GM04504 (cell line): ENCODE results near the gene SUGCT.
"Not testable (repeated sequence)": the region's sequence is repeated elsewhere in the genome, so short reads cannot be mapped to it uniquely, and the experiment has no call there.

Experiments used
- DNase-seq: peaks from one replicate; pipeline ENCODE4 v3.0.0-alpha.2; 2012; ENCODE audit warnings: low read depth

SUGCT gene

DNA sequence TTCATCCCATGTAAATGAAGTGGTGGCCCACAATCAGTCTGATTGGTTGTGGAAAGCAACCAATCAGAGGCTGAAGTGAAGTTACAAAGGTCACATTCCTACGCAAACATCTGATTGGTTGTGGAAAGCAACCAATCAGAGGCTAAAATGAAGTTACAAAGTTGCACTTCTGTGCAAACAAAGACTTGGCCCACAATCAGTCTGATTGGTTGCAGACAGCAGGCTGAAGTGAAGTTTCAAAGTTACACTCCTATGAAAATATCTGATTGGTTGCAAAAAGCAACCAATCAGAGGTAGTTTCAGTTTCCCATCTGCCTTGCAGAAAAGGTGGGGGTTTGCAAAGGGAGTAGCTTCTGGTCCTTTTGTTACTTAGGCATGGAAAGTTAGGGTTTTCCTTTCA, 492.6 kb downstream of the SUGCT start:
- DNase-seq = not testable (repeated sequence)

DNA sequence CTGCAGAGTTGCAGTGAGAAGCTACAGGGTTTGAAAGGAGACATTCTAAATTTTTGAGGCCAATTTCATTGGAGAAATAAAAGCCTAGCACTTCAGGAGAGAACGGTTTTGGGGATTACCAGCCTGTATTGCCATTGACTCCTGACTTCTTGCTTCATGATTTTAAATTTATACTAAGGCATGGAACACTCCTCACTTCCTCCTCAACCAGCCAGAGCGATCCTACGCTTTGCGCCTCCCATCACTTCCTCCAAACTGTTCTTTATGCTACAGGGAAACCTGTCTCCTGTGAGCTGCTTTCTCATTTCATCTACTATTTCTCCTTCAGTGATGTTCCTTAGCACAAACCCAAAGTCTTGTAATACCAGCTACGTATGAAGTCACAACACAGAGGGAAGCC, 495.1 kb downstream of the SUGCT start:
- no peak for DNase-seq

DNA sequence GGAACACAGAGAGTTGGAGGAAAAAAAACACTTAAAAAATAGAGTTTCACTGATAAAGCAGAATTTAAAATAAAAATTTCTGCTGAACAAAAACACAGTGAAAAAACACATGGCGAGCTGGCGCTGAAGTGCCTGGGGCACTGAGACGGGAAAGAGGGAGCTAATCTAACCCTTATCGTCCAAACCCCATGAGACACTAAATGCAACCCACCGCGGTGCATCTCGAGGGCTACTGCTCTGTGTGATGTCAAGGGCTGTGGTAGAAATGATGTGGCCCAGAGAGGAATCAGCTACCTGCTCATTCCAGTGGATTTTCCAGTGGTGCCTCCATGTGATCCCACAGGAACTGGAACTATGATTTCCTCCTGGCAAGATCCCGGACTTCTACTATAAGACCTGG, 499.3 kb downstream of the SUGCT start:
- no peak for DNase-seq

DNA sequence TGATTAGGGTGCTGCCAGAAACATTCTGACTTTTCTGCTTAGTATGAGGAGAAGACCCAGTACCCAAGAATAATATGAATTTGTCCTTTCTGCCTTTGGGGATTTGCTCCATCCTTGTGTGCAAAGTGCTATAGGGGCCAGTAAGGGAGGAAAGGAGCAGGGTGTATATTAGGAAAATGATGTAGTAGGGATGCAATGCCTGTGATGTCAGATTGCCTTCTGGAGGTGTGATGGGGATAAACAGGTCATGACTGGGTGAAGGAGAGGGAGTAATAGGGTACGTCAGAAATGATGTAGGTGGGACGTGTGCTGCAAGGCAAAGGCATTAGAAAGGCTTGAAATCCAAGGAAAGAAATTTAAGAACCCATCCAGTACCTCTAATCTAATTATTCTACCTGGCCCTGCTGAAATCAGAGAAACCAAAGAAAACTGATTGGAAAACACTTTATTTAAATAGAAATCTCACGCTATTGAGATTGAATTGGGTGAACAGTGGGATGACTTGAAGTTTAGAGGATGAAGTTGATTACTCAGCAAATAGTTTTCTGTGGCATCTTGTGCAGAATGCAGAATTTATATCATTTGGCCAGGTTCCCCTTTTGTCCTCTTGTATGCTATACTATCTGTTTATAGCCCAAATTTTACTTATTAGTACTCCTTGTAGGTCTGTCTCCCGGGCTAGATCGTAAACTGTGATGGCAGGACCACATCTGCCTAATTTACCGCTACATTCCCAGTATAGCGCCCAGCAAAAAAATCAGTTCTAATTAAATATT, 503.9 kb downstream of the SUGCT start:
- DNase-seq = no peak

DNA sequence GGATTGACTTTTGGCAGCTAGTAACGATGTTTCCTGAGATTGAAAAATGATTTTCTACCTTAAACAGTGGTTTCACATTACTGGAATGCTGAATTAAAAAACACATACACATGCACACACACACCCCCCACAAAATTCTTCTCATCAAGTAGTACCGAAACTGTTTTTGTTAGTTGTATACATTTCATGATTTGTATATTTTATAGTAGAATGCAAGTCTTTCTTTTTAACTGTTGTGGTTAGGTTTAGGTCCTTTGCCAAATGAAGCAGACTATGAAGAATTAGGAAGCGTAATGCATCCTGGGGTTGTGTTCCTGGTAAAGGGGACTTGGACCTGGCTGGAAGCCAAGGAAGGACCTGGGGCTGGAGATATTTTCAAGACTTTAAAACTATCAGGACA, 505.8 kb downstream of the SUGCT start:
- DNase-seq = no peak

DNA sequence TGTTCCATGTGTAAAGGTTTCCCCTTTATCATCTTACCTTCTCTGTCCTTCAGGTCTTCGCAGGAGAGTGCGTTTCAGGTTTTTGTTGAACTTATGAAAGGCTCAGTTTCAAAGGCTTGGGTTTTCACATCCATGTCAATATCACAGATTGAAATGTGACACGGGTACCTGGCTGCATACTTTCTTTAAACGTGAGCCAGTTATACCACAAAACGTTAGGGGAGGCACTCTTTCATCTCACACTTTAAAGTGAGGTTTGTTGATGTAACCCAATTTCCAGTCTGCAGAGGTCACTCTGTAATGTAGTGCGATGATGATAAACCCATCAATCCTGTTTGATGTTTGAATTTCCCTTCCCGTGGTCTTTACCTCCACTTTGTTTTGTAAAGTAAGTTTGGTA, 506.9 kb downstream of the SUGCT start:
- no peak for DNase-seq

DNA sequence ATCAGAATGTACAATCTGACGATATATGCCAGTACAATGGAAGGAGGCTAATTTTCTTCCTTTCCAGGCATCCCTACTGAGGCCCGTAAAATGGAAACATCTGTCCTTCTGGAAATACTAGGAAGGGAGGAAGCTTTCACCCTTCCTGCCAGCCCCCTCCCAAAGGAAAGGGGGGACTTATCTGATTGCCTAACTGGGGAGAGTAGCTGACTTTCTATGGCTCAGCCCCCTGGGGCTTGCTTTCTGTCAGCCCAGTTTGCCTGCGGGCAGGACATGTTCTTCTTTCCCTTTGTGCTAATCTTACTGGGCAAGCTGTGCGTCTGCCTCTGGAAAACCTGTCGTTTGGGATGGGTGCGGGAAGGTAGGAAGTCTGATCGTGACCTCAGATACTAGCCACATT, 508.9 kb downstream of the SUGCT start:
- DNase-seq = no peak

DNA sequence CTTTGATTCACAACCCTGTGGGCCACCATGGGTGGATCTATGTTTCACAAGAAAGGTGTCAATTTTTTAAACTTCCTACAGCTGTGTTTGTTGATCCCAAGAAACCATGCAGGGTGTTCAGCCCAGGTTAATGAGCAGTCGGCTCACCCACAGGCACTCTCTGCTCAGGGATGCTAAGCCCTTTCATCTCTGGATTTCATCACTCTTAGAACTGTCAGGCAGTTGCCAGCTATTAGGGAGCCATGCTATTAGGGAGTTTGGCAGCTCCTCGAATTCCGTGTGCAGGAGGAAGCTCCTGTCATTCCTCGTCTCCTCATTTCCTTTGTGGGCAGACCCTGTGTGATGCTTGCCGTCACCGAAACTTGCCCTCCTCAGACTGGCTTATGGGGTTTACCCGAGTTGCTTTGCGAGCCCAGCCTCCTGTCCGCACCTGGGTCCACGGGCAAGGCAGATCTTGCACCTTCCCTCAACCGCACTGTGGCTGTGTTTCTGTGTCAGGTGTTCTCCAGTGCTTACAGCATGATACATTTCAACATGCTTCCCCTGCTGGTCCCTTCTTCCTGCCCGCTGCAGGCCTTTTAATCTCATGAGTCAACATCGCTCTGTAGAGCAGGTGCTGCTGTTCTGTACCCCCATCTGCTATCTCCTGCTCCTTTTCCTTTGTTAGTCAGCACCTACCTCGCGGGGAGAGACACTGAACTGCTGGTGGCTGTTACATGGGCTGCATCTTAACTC, 509.8 kb downstream of the SUGCT start:
- DNase-seq = no peak

DNA sequence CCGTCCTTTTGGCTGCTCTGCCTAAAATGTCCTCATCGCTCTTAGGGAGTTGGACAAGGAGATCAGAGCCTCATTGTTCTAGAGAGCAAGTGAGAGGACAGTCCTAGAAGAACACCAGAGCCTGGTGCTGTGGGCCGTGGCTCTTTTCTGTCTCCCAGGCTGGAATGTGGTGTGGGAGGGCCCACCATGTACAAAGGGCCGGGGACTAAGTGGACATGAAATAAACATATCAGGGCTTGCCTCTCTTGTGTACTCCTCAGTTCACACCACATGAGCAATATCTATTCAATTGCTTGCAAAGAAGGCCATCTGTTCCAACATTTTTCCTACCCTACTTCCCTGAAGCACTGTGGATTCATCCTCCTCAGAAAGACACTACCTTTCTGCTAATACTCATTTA, 510.4 kb downstream of the SUGCT start:
- DNase-seq = no peak

DNA sequence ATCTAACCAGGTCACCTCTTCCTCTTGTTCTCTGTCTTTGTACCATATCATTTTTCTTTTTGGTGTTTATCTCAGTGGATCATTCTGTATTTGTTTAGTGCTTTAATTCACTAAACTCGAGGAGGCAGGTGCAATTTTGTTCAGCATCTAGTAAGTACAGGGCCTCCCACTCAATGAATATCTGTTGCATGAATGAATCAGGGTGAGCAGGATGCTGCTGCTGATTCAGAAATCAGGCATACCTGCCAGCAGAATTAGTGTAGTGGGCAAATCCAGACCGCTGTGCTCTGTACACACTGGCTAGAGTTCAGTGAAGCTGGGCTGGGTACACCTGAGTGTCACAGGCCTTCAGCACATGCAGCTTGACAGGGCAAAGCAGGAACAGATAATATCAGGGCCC, 511.9 kb downstream of the SUGCT start:
- no peak for DNase-seq

DNA sequence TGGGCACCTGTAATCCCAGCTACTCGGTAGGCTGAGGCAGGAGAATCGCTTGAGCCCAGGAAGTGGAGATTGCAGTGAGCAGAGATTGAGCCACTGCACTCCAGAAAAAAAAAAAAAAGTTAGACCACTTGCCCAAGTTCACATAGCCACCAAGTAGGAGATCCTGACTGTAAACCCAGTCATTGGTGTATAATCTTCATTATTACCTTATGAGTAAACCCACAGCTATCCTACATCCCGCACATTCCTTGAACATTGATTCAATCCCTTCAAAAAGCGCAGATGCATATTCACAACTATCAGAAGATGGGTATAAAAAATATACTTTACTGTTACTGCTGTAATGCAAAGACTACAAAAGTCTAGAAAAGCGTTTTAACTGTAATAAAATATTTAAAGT, 512.9 kb downstream of the SUGCT start:
- no peak for DNase-seq

DNA sequence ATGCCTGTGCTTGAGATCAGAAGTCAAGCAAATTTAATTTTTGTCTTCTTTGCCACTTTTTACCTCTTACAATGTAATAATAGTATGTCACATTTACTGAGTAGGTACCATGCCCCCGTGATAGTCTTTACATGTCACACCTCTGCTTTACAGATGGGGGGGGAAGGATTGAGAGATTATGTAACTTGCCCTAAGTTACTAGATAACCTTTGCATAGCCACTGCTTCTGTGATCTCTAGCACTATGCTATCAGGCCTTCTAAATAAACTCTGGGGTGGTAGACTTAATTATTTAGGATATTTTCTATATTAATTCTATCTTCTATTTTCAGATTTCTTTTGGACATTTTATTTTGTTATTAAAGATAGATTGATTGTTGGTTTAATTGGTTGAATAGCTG, 514.4 kb downstream of the SUGCT start:
- DNase-seq = no peak

DNA sequence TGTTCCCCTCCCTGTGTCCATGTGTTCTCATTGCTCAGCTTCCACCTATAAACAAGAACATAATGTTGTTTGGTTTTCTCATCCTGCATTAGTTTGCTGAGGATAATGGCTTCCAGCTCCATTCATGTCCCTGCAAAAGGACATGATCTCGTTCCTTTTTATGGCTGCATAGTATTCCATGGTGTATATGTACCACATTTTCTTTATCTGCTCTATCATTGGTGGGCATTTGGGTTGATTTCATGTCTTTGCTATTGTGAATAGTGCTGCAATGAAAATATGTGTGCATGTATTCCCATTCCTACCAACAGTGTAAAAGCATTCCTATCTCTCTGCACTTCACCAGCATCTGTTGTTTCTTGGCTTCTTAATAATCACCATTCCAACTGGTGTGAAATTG, 516.1 kb downstream of the SUGCT start:
- DNase-seq = not testable (repeated sequence)

DNA sequence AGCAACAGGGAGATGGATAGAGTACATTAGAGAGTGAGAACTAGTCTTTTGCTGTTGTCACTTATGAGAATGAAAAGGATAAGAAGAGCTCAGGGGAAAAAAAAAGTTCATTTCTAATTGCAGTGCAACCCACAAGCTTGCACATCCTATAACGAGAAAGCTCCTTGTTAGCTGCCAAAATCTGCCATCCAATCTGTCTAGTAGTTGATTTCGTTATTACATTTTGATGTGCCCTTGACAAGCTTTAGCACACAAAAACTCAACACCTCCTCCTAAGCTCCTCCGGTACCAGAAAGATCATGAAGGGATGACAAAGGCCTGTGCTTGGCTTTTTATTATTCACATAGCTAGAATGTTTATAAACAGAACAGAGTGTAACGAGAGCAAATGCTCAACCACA, 519.4 kb downstream of the SUGCT start:
- no peak for DNase-seq

DNA sequence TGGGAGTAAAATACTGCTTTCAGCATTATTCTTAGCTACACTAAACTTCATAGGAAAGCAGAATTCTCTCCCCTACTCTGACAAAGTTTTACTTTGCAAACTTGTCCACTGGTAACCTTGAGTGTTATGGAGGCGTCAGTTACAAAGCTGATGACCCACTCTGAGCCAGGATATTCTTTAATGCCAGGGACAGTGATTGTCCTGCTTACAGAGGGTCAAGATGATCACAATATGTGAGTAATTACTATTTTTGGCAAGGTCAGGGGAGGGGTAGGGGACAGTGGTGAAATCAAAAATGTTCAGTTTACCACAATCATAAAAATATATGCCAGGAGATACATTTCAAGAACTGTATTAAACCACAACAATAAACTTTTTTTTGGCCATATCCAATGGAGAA, 520.6 kb downstream of the SUGCT start:
- DNase-seq = no peak

DNA sequence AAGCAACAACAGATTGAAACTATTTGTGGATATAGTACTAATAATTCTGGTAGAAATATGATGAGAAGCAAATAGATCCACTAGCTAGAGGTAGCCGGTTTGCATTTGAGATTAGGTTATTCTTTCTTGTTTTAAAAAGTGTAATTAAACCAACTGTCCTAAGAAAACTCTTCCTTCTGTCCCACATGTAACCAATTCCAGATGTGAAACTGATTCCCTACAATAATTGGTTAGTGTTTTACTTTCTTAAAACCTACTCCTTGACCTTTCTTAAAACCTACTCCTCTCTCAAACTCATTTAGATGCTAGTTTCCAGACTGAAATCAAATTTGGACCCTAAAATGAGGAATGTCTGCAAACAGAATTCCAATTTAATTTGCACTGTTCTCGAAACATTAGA, 521.5 kb downstream of the SUGCT start:
- DNase-seq = no peak

DNA sequence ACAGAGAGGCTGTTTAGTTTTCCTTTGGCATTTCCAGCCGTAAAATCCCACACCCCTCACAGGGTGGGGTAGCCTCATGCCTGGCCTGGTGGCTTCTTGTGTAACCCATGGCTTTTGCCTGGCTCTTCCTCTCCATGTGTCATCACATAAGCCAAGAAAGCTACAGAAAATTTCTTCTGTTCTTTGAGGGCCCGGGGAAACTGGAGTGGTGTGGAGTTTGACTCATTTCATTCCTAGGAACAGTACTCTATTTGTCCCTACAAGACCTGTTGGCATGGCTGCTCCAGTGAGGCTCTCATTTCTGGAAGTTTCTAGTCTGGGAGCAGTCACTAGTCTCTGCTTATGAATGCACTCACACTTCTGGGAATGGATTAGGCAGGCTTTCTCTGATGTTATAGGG, 523.9 kb downstream of the SUGCT start:
- peak; percentile 54 for DNase-seq

DNA sequence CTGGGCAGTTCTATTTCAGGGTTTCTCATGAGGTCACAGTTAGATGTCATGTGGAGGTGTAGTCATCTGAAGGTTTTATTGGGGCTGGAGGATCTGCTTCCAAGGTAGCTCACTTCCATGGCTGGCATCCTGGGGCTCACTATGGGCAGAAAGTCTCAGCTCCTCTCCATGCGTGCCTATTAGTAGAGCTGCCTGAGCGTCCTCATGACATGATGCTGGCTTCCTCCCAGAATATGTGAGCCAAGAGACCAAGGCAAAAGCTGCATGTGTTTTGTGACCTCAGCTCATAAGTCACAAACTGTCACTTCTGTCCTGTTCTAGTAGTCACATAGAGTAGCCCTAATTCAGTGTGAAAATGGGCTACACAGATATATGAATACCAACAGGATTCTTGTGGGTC, 524.4 kb downstream of the SUGCT start:
- peak; percentile 52 for DNase-seq

DNA sequence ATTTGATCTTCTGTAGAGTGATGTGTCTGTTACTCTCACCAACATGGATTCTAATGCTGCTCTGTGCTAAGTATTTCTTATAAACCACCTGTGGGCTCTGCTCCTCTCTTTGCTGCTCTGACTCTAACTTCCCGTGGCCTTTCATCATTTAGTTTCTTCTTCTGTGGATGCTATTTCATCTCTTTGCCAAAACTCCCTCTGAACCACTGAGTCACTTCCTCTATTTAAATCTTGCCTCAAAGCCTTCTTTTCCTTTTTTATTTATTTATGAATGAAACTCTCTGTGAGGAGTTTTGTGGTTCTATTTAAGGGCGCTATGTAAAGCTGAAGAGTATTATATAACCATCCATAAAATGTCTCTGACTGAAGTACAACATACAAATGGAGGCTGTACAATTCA, 538.5 kb downstream of the SUGCT start:
- peak; percentile 60 for DNase-seq

DNA sequence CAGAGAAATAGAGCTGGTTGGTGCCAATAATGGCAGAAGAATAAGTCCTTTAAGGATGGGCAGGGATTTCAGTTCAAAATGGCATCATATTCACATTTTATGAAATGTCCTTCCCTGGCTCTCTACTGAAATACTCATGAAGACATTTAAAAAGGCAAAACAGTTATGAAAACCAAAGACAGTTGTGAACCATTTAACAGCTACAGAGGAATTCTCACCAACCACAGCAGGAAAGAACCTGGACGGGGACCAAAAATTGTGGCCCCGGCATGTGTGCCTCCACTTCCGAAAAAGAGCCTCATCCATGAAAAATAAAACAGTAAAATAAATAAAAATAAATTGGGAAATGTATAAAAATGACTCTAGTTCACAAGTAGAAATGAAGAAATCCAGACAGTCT, 539.5 kb downstream of the SUGCT start:
- no peak for DNase-seq

DNA sequence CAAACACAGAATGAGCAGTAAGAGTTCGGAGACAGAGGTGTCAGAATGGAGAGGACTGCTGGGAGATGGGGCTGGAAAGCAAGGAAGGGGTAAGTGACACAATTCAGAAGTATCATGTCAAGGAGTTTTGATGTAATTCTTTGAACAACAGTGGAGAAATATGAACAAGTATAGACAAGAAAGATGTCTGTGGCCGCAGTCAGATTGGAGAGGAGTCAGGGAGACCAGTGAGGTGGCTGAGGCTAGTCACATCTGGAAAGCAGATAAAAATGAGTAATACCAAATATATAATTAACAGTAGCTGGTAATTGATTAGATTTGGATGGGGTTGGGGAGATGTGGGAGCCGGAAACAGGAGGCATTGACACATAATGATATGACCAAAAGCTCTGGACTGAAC, 540.9 kb downstream of the SUGCT start:
- DNase-seq = no peak

DNA sequence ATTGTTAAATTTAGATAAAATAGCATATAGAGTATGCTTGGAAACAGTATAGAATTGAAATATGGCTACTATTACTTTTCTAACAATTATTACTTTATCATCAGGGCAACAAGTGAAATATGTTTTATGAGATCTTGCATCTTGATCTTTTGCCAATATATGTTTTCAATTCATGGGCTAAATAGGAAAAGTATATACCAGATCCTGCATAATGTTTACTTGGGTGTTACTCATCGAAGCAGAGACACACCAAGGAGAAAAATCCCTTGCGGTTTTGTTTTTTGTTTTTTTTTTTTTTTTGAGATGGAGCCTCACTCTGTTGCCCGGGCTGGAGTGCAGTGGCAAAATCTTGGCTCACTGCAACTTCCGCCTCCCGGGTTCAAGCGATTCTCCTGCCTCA, 541.4 kb downstream of the SUGCT start:
- DNase-seq = no peak

DNA sequence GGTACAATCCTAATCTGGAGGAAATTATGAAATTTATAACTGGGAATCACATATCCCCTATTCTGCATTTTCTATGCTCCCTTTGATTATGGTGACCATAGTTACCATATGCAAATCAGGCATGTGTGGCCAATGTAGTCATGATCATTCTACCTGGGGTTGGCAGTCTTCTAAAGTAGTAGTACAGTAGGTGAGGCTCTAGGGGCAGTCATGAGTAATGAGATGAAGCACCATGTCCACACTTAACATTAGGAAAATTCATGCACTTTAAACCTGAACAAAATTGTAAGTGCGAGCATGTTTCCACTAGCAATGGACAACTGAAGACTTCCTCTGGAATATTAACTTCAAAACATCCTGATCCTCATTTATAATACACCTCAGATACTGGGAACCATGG, 545.9 kb downstream of the SUGCT start:
- no peak for DNase-seq

DNA sequence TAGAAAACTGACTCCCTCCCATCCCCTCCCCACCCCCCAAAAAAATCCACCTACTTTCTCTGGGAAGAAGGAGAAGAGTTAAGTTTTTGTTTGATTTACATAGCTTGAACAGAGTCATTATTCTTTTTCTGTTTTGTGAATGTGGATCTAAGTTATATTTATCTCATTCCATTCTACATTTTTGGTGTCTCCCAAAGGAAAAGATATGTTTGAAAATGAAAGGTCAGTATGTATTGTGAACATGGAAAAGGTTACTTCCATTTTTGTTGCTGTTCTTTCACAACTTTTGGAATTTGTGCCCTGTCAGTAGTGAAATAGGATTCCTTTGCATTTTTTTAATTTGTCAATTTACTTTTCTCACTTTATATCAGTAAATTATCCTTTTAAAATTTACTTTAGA, 547.9 kb downstream of the SUGCT start:
- no peak for DNase-seq
